ENCODE results near the gene KCNC1.

Gene KCNC1

DNA sequence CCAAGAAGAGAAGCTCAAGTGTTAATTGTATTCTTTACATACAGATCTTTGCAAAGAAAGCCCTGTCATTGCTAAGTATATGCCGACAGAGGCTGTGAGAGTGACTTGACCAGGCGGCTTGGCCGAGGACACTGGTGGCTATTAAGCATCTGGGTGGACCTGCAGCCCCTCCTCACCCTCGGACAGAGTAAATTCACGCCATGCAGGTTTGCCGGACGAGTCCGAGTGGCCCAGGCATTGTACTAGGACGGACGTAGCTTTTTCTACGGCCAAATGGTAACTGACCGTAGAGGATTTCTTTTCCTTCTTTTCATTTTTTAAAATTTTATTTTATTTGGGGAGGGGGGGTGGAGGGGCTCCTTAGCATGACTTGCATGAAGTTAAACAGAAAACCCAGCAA is 47.0 kb downstream of the KCNC1 start:
- TF ChIP-seq FOXP2 (optimal IDR thresholded peaks at IDR 0.05; ENCODE audit: borderline replicate concordance, extremely low read depth, extremely low read length, insufficient read depth), result no peak
- TF ChIP-seq, protein P1, sequence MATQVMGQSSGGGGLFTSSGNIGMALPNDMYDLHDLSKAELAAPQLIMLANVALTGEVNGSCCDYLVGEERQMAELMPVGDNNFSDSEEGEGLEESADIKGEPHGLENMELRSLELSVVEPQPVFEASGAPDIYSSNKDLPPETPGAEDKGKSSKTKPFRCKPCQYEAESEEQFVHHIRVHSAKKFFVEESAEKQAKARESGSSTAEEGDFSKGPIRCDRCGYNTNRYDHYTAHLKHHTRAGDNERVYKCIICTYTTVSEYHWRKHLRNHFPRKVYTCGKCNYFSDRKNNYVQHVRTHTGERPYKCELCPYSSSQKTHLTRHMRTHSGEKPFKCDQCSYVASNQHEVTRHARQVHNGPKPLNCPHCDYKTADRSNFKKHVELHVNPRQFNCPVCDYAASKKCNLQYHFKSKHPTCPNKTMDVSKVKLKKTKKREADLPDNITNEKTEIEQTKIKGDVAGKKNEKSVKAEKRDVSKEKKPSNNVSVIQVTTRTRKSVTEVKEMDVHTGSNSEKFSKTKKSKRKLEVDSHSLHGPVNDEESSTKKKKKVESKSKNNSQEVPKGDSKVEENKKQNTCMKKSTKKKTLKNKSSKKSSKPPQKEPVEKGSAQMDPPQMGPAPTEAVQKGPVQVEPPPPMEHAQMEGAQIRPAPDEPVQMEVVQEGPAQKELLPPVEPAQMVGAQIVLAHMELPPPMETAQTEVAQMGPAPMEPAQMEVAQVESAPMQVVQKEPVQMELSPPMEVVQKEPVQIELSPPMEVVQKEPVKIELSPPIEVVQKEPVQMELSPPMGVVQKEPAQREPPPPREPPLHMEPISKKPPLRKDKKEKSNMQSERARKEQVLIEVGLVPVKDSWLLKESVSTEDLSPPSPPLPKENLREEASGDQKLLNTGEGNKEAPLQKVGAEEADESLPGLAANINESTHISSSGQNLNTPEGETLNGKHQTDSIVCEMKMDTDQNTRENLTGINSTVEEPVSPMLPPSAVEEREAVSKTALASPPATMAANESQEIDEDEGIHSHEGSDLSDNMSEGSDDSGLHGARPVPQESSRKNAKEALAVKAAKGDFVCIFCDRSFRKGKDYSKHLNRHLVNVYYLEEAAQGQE (IDR thresholded peaks at IDR 0.05; ENCODE audit: insufficient read depth in 1 of 2, low read depth in 2 of 2, low read length in 2 of 2), result no peak
- TF ChIP-seq TAF1 (IDR thresholded peaks at IDR 0.05; ENCODE audit: borderline replicate concordance, insufficient read depth, low read length), result no peak
- no peak for TF ChIP-seq POLR2AphosphoS5 (IDR thresholded peaks at IDR 0.05; ENCODE audit: low read depth, low read length)
- TF ChIP-seq SIN3A (IDR thresholded peaks at IDR 0.05; ENCODE audit: borderline replicate concordance, insufficient read depth, low read length), result no peak

- TF ChIP-seq TAF1 (IDR thresholded peaks at IDR 0.05; ENCODE audit: borderline replicate concordance, insufficient read depth, low read length), result no peak
- TF ChIP-seq FOXP2 (optimal IDR thresholded peaks at IDR 0.05; ENCODE audit: borderline replicate concordance, extremely low read depth, extremely low read length, insufficient read depth), result no peak
- TF ChIP-seq SIN3A (IDR thresholded peaks at IDR 0.05; ENCODE audit: borderline replicate concordance, insufficient read depth, low read length), result no peak
- TF ChIP-seq POLR2AphosphoS5 (IDR thresholded peaks at IDR 0.05; ENCODE audit: low read depth, low read length), result no peak
- TF ChIP-seq, protein P1 (IDR thresholded peaks at IDR 0.05; ENCODE audit: insufficient read depth in 1 of 2, low read depth in 2 of 2, low read length in 2 of 2), result no peak
Observed at GRCh38 chr11:17782145-17782544, 47.6 kb downstream of the KCNC1 start.

DNA sequence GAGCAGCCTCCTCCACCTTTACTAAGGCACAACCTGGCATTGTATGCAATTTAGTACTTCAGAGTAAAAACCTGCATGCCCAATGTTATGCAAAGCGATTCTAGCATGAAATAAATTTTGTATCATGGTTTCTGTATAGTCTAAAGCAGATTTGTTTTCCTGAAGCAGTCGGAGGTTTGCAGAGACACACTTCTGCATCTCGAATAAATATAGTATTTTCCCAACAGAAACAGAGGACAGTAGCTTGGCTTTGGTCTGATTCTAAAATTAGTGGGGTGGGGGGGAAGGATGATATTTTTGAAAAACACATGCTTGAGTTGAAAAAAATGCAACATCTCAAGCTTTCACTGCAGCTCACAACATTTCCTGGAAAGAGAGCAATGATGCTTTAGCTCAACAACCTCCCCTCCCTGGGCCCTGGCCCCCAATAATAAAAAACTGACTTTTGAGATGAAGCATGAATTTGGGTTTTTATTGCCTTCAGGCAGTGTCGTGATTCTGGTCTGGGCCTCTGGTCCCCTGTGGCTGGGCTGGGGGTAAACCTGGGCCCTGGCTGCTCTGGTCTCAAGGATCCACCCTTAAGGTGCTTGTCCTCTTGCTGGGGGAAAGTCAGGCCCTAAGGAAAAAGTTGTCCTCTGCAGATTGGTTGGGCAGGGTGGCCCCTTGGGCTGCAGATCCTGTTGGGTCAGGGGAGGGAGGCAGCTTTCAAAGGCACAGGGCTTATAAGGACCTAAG is 48.2 kb downstream of the KCNC1 start:
- TF ChIP-seq, protein P1 (IDR thresholded peaks at IDR 0.05; ENCODE audit: insufficient read depth in 1 of 2, low read depth in 2 of 2, low read length in 2 of 2), result no peak
- TF ChIP-seq TAF1 (IDR thresholded peaks at IDR 0.05; ENCODE audit: borderline replicate concordance, insufficient read depth, low read length) (no peak), FOXP2 (optimal IDR thresholded peaks at IDR 0.05; ENCODE audit: borderline replicate concordance, extremely low read depth, extremely low read length, insufficient read depth) (no peak), SIN3A (IDR thresholded peaks at IDR 0.05; ENCODE audit: borderline replicate concordance, insufficient read depth, low read length) (no peak), POLR2AphosphoS5 (IDR thresholded peaks at IDR 0.05; ENCODE audit: low read depth, low read length) (no peak)

DNA sequence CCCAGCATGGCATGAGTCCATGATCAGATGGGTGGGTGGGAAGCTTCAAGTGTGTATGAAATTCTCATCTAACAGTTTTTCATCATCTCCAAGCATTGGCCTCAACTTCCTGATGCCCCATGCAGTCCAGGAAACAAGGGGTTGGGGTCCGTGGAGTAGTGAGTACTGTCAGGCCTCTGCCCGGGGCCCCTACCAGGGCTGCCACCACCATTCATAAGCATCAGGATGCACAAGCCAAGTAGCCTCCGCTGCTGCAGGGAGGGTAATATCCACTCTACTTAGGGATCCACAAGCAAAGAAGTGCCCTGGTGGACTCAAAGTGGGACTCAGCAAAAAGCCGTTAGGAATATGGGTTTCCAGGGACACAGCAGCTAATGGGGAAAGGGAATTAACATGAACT is 49.3 kb downstream of the KCNC1 start:
- TF ChIP-seq, protein P1 (IDR thresholded peaks at IDR 0.05; ENCODE audit: insufficient read depth in 1 of 2, low read depth in 2 of 2, low read length in 2 of 2), result no peak
- no peak for TF ChIP-seq FOXP2 (optimal IDR thresholded peaks at IDR 0.05; ENCODE audit: borderline replicate concordance, extremely low read depth, extremely low read length, insufficient read depth)
- no peak for TF ChIP-seq TAF1 (IDR thresholded peaks at IDR 0.05; ENCODE audit: borderline replicate concordance, insufficient read depth, low read length)
- no peak for TF ChIP-seq POLR2AphosphoS5 (IDR thresholded peaks at IDR 0.05; ENCODE audit: low read depth, low read length)
